Activated CD8-positive, alpha-beta memory T cell treated with anti-CD3 and anti-CD28 coated beads for 48 hours (primary cell): Measurements from ENCODE around the gene ARMC6.

Experiments
- DNase-seq, 3 experiments: peaks; one replicate each; pipeline ENCODE4 v3.0.0-alpha.2; 2020; ENCODE audit warnings: low read depth in 2 of 3, low spot score in 2 of 3

The ARMC6 gene

DNA sequence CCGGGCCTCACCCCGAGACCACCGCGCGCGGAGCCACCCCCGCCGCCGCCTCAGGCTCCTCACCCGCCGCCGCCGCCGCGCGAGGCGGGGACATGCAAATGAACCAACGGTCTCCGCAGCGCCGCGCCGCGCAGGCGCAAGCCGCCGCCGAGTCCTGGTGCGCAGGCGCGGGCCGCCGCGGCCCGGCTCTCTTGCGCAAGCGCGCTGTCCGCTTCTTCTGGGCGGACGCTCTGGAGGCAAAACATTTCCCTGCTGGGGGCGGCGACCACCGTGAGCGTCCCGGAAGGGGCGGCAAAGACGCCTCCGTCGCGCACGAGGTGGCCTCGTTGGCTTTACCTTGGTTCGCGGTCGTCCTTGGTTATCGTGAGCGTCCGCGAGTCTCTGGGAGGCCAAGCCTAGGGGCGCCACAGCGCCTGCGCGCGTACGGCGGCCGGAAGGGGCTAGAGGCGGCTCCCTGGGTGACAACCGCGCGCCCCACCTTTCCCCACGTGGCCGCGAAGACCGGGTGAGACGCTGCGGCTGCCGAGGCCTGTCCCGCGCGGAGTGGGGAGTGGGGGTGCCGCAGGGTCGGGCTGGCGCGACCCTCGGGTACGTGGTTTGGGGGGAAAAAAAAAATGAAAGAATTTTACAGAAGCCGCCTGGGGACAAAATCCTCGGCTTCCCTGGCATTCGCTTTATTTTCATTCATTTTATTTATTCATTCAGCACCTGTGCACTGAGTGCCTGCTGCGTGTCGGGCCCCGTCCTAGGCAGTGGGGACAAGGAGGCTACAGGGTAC lies at the start of gene ARMC6, which contains the start of gene SUGP2:
TSS of gene ARMC6 (plus strand) at position 178 of the 778 bp plus-strand sequence. CDS start 607 bp downstream, outside the sequence.
TSS of gene SUGP2 (minus strand) at position 92 of the 778 bp plus-strand sequence. CDS start 2,446 bp downstream, outside the sequence.
- DNase-seq: peak; percentile 82 to 88 (median 87)

DNA sequence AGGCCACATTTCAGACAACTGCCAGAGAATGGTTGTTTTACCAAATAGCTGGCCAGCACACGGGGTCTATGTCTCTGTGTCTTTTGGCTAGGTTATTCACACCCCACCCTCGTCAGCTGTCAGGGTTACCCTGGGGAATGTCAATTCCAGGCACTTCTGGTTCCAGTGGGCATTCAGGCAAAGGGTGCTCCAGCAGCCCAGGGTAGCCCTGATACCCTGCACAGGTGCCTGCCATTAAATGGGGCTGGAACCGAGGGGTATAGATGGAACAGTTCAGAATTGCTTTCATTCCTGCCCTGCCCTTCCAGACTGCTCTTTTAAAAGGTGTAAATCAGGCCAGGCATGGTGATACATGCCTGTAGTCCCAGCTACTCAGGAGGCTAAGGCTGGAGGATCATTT lies 49.2 kb upstream of the ARMC6 start:
- no peak for DNase-seq

DNA sequence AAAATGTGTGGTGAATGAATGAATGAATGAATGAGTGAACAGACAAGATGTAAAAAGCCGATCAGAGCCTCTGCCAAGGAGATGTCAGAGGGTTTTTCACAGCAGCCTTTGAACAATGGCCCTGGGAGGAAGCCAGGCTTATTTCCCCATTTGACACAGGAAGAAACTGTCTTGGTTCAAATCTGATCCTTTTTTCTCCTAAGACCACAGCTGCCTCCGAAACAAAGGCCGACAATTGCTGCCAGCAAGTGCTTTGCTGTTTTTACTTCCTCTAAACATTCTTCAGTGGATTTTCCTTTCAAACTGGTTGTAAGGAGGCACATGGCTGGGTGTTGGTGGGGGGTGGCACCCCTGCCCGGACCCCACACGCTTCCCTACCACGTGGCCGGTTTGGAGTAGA lies 48.1 kb upstream of the ARMC6 start:
- no peak for DNase-seq

DNA sequence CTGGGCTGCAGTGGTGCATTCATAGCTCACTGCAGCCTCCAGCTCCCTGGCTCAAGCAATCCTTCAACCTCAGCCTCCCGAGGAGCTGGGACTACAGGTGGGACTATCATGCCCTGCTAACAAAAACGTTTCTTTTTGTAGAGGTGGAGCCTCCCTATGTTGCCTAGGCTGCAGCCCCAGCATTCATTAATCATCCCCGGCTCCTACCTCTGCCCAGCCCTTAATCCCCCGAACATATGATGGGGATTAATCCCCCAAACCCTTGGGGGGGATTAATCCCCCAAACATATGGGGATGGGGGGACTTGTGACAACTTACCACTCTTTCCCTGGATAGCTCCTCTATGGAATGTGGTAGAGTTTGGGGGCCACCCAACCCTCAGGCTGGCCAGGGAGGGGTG lies 45.9 kb upstream of the ARMC6 start:
- no peak for DNase-seq

DNA sequence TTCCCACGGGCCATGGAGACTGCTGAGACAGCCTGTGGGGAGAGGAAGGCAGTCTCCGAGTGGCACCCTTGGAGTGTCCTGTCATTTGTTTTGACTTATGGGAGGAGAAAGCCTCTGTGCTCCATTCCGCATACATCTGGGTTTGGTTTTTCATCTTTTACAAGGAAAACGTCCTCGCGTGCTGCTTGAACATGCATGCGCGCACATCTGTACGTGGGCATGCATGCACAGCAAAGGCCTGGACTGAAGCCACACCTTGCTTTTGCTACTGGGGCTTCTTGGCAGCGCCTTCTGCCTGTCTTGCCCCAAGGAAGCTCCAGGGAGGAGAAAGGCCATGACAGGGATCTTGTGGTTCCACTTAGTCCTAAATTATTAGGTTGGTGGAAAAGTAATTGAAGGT lies 44.1 kb upstream of the ARMC6 start:
- no peak for DNase-seq

DNA sequence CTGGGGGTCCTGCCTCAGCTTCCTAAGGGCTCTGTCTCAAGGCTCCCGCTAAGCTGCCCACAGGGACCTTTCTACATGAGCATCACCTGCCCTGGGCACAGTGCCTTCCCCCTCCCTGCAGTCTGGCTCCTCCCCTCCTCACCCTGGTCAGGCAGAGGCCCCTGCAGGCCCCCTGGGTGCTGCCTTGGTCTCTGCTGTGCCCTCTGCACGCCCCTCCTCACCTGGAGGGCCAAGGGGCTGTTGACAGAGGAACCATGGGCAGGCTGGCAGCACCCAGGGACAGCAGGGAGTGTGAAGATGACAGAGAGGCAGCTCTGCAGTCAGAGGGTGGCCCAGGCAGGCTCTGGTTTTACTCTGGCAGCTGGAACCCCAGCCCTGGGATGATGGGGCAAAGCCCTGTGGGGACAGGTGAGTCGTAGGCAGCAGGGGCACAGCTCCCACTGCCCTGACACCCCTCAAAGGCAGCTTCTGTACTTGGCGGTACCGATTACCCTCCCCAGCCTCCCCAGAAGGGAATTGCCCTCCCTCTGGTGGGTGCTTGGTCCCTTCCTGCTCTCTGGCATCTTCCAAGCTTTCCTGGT lies 43.2 kb upstream of the ARMC6 start:
- no peak for DNase-seq

DNA sequence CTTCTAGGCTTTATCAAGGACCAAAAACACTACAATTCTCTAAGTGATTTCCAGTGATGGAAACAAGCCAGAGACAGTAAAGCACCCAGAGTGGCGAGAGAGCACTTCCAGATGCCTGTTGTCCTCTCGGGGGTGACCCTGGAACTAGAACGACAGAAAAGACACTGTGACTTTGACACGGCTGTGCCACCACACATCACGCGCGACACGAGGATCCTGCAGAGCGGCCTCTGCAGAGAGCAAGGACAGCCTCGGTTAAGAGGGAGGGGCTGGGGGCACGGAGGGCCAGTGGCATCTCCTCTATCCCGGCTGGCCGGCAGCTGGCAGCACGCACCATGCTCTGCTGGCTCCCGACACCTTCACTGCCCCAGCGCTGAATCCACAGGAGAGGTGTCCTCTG lies 42.4 kb upstream of the ARMC6 start:
- DNase-seq: no peak

DNA sequence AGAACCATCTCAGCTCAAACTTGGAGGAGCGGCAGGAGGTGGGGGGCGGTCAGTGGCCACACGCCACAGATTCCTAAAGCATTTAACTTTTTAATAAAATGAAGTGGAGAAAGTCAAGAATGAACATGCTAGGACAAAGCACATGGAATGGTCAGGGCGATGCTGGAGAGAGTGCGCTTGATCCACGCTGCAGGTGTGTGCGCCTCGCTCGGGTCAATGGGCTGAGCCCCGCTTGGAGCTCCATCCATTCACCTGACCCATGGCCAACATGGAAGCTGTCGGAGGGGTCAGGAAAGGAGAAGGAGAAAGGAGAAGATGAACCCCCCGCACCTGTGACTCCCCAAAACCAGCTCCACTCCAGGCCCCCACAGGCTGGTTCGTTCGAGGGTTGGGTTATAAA lies 41.9 kb upstream of the ARMC6 start:
- no peak for DNase-seq

DNA sequence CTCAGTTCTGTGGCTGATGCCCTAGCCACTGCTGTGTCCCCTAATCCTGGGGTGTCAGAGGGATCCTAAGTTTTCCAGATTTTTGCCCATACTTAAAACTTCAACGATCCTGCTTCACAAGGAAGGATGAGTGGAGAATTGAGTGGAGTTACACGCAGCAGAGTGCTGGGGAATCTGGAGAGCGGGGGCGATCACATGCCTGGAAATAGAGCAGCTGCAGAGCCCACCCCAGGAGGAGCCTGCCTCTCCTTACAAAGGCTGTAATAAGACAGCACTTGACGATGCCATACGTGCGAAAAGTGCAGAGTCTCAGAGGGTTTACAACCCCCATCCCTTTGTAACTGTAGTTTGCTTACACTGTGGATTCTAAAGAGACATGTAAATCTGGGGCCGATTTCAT lies 40.7 kb upstream of the ARMC6 start:
- no peak for DNase-seq

DNA sequence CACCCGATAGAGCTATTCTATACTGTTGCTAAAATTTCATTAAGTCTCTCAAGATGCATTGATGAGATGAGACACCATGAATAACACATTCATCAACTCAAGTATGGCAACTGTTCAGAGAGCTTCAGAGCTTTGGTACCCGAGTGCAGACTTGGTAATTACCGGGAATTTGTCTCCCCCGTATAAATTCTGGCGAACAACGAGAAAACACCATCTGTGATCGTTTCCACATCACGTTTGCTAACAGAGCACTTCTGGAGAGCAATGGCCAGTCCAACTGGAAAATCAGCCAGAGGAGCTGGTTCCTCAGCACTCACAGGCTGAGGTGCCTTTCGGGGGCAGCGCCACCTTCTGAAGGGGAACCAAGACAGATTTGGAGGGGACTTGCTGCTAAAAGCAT lies 40.3 kb upstream of the ARMC6 start:
- DNase-seq: no peak

DNA sequence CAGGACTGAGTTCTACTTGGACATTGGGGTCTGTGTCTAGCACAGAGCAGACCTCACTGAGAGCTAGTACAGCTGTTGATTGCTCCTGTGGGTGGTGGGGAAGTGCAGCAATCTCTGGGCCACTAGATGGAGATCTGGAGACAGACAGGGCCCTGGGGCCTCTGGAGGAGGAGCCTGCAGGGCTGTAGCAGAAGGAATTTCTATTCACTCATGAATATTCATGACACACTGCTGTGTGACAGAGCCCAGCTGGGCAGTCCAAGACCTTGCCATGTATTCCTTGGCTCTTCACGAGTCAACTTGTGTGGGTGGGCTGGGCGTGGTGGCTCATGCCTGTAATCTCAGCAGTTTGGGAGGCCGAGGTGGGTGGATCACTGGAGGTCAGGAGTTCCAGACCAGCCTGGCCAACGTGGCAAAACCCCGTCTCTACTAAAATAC lies 37.6 kb upstream of the ARMC6 start:
- no peak for DNase-seq

DNA sequence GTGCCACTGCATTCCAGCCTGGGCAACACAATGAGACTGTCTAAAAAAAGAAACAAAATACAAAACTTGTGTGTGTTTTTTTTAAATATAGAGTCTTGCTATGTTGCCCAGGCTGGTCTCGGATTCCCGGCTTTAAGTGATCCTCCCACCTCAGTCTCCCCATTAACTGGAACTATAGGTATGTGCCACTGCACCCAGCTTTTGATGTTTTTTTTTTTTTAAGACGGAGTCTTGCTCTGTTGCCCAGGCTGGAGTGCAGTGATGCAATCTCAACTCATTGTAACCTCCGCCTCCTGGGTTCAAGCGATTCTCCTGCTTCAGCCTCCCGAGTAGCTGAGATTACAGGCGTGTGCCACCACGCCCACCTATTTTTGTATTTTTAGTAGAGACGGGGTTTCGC lies 37.1 kb upstream of the ARMC6 start:
- no peak for DNase-seq

DNA sequence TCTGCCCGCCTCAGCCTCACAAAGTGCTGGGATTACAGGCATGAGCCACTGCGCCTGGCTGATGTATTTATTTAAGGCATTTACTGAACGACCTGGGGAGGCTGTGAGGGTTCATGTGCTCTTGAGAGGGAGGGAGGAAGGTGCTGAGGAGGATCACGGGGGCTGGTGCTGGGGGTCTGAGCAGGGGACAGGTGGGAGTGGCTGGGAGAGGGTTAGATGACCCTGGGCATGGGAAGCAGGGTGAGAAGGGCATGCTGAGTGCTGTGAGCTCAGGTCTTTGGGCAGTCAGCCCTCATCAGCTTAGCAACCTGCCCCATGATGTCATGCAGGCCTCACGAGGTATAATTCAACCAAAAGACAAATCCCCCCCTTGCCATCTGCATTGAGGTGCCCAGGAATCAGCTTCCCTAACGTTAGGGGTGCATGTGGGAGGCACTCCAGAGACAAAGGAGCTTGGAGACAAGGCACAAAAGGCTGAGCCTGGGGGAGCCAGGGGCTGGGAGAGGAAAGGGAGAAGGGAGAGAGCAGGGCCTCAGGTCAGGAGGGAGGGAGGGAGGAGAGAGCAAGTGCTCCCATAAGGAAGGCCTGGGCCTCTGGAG lies 36.5 kb upstream of the ARMC6 start:
- no peak for DNase-seq

DNA sequence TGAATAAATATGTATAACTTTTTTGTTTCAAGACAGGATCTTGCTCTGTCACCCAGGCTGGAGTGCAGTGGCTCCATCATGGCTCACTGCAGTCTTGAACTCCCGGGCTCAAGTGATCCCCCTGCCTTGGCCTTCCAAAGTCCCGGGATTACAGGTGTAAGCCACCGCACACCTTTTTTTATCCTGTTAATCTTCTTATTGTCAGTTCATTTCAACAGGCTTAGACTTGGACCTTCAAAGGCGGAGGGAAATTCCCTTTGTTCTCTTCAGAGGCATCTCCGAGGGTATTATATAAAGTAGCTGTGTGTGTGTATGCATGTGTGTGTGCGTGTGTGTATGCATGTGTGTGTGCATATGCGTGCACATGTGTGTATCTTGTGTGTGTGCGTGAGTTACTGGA lies 35.1 kb upstream of the ARMC6 start:
- DNase-seq: no peak

DNA sequence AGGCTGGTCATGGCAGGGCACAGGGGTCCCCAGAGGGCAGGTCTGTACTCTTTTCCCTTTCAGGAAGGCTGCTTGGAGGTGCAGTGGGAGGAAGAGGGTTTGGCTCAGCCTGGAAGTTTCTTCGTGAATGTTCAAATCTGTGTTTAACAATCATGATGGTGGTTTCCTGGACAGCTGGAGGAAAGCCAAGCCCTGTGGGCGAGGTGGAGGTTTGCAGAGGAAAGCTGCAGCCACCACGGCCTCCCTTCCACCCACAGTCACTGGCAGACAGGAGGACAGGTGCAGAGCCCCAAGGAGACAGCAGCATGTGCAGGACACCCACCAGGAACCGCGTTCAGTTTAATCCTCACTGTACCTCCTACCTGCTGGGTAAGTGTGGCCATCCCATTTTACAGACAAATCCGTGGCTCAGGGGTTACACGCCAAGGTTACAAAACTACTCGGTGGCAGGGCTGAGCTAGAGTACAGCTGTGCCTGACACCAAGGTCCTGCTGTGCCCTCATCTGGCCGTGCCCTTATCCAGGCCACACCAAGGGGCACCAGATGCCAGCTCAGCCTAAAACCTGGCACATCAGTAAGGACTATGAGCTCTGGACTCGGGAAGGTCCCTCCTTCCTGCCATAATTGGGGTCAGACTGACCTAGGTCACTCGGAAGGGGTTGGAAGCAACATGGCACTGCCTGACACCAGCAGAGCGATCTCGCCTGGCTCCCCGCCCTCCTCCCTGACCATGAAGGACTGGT lies 34.2 kb upstream of the ARMC6 start:
- DNase-seq: no peak

DNA sequence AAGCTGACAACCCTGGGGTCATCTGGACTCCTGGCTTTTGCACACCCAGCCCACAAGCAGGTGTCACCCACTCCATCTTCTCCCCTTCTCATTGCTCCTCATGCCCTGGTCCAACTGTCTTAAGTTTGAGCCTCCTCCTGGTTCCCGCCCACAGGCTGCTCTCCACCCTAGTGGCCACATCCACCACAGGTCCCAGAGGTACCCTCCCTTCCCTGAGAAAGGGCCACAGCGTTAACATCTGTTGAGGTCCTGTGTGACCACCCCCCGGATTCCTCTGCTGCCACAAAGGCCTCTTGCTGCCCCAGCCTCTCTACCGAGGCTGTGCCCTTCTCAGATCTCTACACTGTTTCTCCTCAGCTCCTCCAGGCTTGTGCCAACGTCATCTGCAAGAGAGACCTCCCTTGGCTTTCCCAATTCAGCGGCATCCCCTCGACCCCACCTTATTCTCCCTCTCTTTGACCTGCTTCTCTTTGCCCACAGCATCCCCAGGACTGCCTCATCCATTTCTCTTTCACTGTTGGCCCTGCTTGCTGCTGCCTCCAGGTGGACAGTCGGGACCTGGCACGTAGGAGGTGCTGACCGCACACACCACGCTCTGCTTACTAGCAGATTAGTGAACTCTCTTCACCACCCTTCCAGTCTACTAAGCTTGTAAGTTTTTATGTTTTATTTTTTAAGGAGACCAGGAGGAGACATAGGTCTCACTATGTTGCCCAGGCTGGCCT lies 33.3 kb upstream of the ARMC6 start:
- no peak for DNase-seq

DNA sequence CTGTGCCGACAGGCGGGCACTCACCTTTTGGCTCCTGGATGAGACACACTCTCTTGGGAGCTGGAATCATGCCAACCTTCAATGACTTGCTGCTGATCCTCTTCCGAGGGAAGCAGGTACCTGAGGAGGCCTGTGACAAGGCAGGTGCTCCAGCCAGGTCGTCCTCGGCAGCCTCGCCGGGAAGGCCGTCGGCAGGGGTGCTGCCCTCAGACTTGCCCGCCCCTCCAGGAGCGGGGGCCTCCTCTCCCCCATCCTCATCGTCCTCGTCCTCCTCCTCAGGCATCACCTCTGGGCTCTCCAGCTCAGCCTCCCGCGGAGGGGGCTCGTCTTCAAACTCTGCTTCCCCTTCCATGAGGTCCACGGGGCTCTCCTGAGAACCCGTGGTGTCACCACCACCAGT lies 29.3 kb upstream of the ARMC6 start:
- no peak for DNase-seq

DNA sequence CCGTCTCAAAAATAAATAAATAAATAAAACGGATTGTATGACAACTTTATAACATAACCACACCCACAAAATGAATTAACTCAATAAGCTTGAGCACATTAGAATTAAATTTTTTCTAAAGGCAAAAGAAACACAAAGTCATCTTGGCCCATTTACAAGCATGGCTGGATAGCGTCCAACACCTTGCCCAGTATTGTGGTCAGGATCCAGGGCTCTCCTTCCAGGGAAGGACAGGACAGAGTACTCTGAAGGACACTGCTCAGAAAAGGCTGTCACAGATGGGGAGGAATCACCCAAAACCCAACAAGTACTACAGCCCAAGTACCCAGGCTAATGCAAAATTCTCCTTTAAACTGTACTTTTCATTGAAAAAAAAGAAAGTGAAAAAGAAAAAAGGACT lies 27.2 kb upstream of the ARMC6 start:
- no peak for DNase-seq

DNA sequence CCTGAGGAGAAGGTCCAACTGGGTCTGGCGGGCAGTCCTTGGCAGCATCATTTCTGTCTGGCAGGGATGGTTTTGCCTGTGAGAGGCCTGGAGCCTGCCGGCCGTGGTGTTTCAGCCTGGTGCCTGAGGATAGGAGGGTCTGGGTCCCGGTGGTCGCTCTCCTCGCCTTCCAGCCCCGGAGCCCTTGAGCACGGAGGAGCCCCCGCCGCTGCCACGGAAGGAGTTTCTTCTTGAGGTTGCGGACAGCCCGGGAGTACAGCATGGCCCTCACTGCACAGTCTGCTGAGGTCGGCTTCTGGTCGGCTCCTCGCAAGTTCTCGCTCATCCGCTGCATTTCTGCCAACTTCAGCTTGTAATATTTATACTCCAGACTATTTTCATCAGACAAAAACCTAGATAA lies 23.5 kb upstream of the ARMC6 start:
- no peak for DNase-seq

DNA sequence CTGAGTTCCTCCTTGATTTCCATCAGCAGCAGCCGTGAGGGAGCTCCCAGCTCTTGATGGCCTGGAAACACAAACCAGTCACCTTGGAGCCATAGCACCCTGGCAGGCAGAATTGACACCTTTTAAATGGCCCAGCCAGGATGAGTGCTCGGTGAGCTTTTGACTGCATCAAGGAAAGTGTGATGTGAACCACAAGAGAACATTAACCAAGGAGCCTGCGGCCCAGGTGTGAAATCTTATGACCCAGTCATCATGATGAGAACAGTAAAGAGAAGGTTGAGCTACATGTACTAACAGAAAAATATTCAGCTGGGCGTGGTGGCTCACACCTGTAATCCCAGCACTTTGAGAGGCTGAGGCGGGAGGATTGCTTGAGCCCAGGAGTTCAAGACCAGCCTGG lies 22.9 kb upstream of the ARMC6 start:
- no peak for DNase-seq

DNA sequence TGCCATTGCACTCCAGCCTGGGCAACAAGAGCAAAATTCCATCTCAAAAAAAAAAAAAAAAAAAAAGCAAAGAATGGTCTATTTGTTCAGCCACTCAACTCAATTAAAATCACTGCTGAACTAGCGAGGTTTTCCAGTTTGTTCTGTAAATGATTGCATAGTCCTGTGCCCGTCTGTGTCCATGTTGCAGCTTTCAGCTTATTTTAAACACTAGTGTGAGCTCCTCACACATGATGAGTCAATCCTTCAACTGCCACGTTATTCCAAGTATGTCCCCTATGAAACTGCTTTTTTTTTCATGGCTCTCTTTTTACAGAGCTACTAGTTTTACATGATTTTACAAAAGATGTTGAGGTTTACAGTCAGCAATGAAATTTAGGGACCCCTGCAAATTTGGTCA lies 12.3 kb upstream of the ARMC6 start:
- no peak for DNase-seq
